Activated CD4-positive, alpha-beta T cell treated with anti-CD3 and anti-CD28 coated beads, Interleukin-2, amount 50 U/mL, for 1 hour (primary cell): Measurements from ENCODE around the gene MRPL10.
A peak's percentile ranks its signal among the peaks of the same experiment; 100 is the strongest.

Experiments
- DNase-seq: peaks from one replicate; pipeline ENCODE4 v3.0.0-alpha.2; 2020

Gene MRPL10

GRCh38 chr17:47812146-47812920, 19.0 kb downstream of the MRPL10 start:
- no peak for DNase-seq

GRCh38 chr17:47811709-47812108, 19.6 kb downstream of the MRPL10 start:
- no peak for DNase-seq

GRCh38 chr17:47810901-47811635, 20.3 kb downstream of the MRPL10 start:
- DNase-seq = no peak

GRCh38 chr17:47810200-47810821, 21.0 kb downstream of the MRPL10 start:
- no peak for DNase-seq

- no peak for DNase-seq
These were observed 22.4 kb downstream of the MRPL10 start for GRCh38 chr17:47808830-47809480.

- DNase-seq = no peak
These were observed 23.1 kb downstream of the MRPL10 start for GRCh38 chr17:47808036-47808829.

- DNase-seq = no peak
These were observed 23.9 kb downstream of the MRPL10 start for GRCh38 chr17:47807421-47807820.

- DNase-seq = no peak
These were observed 24.5 kb downstream of the MRPL10 start for GRCh38 chr17:47806913-47807255.

- DNase-seq = no peak
These were observed 25.1 kb downstream of the MRPL10 start for GRCh38 chr17:47806026-47806912.

GRCh38 chr17:47804461-47804860, 26.9 kb downstream of the MRPL10 start:
- no peak for DNase-seq

GRCh38 chr17:47803751-47804150, 27.6 kb downstream of the MRPL10 start:
- DNase-seq = no peak

- no peak for DNase-seq
These were observed 28.1 kb downstream of the MRPL10 start for GRCh38 chr17:47803201-47803600.

GRCh38 chr17:47802341-47803022, 28.9 kb downstream of the MRPL10 start:
- peak; percentile 56 for DNase-seq

GRCh38 chr17:47801906-47802305, 29.4 kb downstream of the MRPL10 start:
- no peak for DNase-seq

GRCh38 chr17:47801176-47801765, 30.1 kb downstream of the MRPL10 start:
- DNase-seq = no peak

GRCh38 chr17:47800686-47801085, 30.7 kb downstream of the MRPL10 start:
- DNase-seq = no peak

GRCh38 chr17:47797797-47798196, 33.5 kb downstream of the MRPL10 start:
- no peak for DNase-seq

- DNase-seq = no peak
These were observed 38.4 kb downstream of the MRPL10 start for GRCh38 chr17:47792979-47793378.

GRCh38 chr17:47792457-47792856, 38.9 kb downstream of the MRPL10 start:
- DNase-seq = no peak

GRCh38 chr17:47791025-47791424, 40.3 kb downstream of the MRPL10 start:
- no peak for DNase-seq
